Renal cortical epithelial cell (primary cell): ENCODE measurements around the gene RBBP8. TPM values are rescaled to one million over a fixed set of nuclear protein-coding genes. Genes with fewer than 3 reads are reported as not detected.
"Not testable (repeated sequence)": the region's sequence is repeated elsewhere in the genome, so short reads cannot be mapped to it uniquely, and the experiment has no call there.

Source experiments
- DNase-seq: peaks from one replicate; pipeline ENCODE4 v3.0.0-alpha.2; 2011; ENCODE audit warnings: low read depth
- total RNA-seq: library from RNA; depleted of rRNA; stranded (reverse); fragments of >200 nt; gene quantifications from 2 replicates; pipeline ENCODE4 v1.2.3, GENCODE V29; 2014

RBBP8 gene
- total RNA-seq: 71.9 and 131 TPM in 2 replicates

- peak; percentile 47 for DNase-seq
Measured at GRCh38 chr18:22933206-22933965, at the start of gene RBBP8. Gene RBBP8 (plus strand): TSS chr18:22933328. CDS start chr18:22936852, 3,524 bp downstream.

DNA sequence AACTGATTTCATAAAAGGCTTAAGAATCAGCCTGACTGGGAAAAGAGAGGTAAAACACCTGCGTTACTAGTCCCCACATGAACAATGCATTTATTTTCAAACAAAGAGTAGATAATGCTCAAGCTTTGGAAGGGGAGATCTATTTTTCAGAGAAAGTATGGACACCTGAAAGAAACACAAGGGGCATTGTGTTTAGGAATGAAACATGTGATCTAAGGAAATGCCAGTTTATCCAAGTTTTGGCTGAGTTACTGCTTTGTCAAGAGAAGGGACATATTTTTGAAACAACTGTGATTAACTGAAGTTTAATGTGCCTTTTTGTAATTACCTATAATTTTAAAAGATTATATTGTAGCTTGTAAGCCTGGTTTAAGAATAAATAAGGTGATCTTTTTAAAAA, 49.3 kb upstream of the RBBP8 start:
- DNase-seq: no peak

DNA sequence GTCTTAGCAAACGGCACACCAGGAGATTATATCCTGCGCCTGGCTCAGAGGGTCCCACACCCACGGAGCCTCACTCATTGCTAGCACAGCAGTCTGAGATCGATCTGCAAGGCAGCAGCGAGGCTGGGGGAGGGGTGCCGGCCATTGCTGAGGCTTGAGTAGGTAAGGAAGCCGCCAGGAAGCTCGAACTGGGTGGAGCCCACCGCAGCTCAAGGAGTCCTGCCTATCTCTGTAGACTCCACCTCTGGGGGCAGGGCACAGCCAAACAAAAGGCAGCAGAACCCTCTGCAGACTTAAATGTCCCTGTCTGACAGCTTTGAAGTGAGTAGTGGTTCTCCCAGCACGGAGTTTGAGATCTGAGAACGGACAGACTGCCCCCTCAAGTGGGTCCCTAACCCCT, 47.4 kb upstream of the RBBP8 start:
- DNase-seq: not testable (repeated sequence)

DNA sequence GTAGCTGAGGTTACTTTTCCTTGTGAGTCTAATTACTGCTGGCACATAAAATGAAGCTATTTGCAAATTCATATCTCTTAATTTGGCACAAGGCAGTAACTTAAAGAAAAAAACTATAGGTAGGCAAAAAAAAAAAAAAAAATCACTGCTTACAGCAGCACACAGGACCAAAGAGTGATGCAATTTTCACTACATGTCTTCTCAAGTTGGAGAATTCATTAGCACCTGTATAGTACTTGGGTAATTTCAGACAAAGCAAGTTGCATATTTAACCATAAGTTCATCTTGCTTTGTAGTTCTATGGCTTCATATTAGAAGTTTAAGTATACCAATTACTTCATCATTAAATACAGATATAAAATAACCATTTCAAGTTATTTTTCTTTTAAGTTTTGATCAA, 33.7 kb upstream of the RBBP8 start:
- DNase-seq: no peak

DNA sequence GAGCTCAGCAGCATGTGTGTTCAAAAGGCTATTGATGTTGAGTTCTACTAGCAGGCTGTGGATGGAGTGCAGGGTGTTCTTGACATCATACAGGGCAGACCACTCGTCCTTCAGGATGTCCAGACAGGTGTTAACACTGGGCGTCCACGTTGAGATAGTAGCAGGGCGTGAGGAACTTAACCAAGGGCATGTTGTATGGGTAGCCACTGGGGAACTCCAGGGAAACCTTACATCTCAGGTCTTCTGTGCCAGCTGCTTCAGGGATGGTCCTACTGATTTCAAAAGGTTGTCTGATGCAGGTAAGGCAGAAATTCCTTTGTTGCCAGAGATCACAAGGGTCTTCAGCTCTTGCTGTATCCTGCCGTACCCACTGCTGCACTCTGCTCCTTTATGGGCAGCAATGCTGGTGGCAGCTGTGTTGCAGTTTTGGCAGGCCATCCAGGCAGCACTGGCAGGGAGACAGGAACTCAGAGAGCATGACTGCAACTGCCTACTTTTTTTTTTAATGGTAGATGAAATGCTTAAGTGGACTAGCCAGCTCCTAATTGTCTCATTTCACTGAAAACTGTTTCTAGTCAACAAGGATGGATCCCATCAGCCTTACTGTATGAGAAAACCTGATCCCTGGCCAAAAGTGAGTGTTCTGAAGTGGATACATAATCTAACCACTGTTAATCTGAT, 32.4 kb upstream of the RBBP8 start:
- peak; percentile 17 for DNase-seq

DNA sequence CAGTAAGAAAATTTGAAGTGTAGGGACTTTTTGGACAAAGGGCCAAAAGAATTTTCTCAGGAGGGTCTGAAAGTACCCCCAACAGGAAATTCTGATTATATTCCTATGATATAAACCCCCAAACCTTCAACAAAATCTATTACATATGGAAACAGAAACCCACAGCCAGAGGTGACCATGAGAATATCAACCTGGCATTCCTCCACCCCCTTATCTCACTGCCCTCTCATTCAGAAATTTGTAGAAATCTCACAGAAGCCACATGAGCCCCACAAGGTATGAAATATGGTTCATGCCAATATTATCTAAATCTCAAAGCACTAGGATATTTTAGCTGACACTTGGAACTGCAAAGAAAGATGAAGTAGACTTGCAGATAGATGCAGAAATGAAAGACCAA, 31.0 kb upstream of the RBBP8 start:
- no peak for DNase-seq

DNA sequence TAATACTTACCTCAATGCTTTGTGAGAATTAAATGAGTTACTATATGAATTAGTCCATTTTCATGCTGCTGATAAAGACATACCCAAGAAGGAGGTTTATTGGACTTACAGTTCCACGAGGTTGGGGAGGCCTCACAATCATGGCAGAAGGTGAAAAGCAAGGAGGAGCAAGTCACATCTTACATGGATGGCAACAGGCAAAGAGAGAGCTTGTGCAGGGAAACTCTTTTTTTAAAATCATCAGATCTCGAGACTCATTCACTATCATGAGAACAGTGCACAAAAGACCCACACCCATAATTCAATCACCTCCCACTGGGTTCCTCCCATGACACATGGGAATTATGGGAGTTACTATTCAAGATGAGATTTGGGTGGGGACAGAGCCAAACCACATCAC, 29.9 kb upstream of the RBBP8 start:
- not testable (repeated sequence) for DNase-seq

DNA sequence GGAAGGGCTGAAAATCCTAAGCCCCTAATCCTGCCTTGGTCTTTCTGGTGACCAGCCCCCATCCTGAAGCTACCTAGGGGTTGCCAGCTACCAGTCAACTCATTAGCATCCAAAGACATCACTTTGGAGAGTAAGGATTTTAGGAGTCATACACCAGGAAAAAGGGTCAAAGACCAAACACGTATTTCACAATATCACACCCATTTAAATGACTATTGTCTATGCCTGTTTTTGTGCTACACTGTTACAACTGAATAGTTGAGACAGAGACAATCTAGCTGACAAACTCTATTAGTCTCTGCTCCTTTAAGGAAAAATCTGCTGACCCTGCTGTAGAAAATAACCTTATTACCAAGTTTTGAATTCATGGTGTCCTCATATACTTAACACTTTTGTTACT, 21.0 kb upstream of the RBBP8 start:
- DNase-seq: no peak

GRCh38 chr18:22912835-22913234, 20.3 kb upstream of the RBBP8 start:
- peak; percentile 94 for DNase-seq

- peak; percentile 63 for DNase-seq
Measured at GRCh38 chr18:22913861-22914260, 19.3 kb upstream of the RBBP8 start.

- DNase-seq: peak; percentile 93
Measured at GRCh38 chr18:22914633-22915032, 18.5 kb upstream of the RBBP8 start.

- no peak for DNase-seq
Measured at GRCh38 chr18:22915337-22915736, 17.8 kb upstream of the RBBP8 start.

DNA sequence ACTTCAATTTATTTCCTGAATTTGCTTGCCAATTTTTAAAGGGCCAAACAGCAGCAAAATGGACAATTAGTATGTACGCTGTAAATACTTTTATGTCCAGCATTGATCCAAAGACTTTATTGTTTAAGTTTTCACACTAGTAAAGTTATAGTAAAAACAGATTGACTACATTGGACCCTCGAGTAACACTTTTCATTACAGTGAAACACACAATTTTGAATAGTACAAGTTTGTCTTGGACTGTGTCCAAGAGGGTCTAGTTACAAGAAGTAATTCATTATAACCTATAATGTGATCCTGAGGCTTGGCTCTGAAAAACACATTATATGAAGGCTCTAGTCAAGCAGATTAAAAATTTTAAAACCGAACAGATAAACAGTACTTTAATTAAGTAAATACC, 11.4 kb upstream of the RBBP8 start:
- no peak for DNase-seq

DNA sequence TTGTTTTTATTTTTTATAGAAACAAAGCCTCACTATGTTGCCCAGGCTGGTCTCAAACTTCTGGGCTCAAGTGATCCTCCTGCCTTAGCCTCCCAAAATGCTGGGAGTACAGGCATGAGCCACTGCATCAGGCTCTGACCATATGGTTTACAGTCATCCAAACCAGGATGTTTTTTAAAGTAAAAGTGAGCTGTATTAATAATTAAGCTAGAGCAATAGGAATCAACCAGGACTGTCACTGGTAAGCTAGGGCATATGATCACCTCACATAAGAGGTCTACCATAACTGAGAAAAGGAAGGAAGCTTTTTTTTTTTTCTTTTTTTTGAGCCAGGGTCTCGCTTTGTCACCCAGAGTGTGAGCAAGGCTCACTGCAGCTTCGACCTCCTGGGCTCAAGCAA, 8.5 kb upstream of the RBBP8 start:
- DNase-seq: peak; percentile 51

- DNase-seq: no peak
Measured at GRCh38 chr18:22926454-22926853, 6.7 kb upstream of the RBBP8 start.

DNA sequence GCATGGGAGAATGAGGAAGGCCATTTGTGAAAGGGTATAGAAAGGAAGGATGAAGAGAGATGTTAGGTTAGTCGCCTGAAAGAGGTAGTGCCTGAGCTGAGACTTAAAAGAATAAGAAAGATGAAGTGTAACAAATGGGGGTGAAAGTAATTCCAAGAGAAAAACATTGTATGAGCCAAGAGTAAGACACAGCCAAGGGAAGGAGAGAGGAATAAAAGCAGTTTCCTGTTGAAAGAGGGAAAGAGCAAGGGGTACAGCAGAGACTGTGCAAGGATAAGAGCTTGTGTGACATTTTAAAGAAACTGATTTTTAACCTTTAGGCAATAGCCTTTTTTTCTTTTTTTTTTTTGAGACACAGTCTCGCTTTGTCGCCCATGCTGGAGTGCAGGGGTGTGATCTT, 4.8 kb upstream of the RBBP8 start:
- no peak for DNase-seq

DNA sequence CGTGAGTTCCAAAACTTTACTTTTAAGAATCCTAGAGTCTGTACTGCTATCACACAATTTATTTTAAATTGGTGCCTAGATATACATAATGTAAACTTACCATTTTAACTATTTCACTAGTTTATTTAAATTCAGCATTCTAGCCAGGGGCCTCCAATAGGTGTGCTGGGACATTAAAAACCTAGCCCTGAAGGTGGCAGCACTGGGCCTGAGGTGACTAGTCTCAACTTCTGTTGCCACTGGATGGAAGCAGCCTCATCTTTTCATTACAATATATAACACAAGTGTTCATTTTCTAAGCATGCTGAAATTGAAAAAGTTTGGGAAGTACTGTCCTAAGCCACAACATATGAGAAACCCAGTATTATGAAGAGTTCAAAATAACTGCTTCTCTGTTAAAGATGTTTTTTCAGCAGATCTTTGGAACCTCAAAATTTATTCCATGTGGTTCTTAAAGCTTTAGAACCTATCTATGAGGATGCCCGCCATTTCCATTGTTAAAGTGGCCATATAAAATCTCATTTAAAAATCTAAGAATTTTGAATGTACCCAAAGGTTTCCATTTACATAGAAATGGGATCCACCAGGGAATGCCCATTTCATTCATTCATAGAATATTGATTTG, 2.9 kb upstream of the RBBP8 start:
- DNase-seq: peak; percentile 72

GRCh38 chr18:22932885-22933205, 283 bp upstream of the RBBP8 start:
- DNase-seq: no peak

DNA sequence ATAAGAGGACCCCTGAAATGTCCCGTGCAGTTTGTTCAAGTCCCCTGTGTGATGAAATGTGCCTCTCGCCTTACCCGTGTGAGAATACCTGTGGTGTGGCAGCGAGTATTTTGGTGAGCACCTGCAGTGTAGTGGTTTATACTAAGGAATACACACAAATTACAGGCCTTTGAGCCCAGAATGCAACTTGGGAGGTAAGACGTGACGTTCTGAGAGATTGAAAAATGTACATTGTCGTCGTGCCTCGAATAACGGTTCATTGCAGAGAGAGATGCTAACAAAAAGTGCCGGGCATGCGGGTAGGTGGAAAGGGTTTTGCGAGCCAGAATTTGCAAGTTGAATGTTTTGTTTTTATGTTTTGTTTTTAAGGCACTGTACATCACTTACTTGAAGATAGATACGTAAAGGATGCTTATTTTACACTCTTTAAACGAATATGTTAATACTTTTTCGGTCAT, 867 bp downstream of the RBBP8 start:
- no peak for DNase-seq

- no peak for DNase-seq
Measured at GRCh38 chr18:22934789-22935188, 1.7 kb downstream of the RBBP8 start.

- DNase-seq: no peak
Measured at GRCh38 chr18:22935431-22935830, 2.3 kb downstream of the RBBP8 start.

DNA sequence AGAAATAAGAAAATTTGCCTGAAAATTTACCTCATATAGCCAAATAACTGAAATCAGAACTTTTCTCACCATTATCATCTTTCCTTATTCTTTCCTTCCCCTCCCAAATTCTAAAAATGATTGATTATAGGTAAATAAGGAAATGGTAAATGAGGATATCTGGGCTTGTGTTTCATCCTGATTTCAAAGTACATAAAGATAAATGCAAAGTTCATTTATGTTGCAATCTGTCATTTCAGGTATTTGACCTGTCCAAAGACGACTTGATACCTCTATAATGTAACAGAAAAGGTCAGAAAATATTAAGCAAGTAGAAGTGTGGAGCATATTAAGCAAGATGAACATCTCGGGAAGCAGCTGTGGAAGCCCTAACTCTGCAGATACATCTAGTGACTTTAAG, 3.4 kb downstream of the RBBP8 start:
- DNase-seq: no peak

GRCh38 chr18:22939649-22940048, 6.5 kb downstream of the RBBP8 start:
- no peak for DNase-seq
